ENCODE measurements around the gene LRP3. TPM values are rescaled to one million over a fixed set of nuclear protein-coding genes. Genes with fewer than 3 reads are reported as not detected.

The LRP3 gene
- total and polyA plus RNA-seq, 12 donors, result 1.4 to 92.8 (median 52.2) TPM

GRCh38 chr19:33158365-33158764, 35.8 kb upstream of the LRP3 start:
- Histone ChIP-seq H3K4me1 (replicated peaks in 1 of 2) (no peaks in the 10 kb centered on the region), H3K36me3 (replicated peaks in 1 of 2) (no peaks in the 10 kb centered on the region), H3K27me3 (no peaks in the 10 kb centered on the region), H3K4me3 (no peak overlapping the region), H3K27ac (no peak overlapping the region), H3K9me3 (replicated peaks in 1 of 3) (no peaks in the 10 kb centered on the region)
- TF ChIP-seq, protein P1, sequence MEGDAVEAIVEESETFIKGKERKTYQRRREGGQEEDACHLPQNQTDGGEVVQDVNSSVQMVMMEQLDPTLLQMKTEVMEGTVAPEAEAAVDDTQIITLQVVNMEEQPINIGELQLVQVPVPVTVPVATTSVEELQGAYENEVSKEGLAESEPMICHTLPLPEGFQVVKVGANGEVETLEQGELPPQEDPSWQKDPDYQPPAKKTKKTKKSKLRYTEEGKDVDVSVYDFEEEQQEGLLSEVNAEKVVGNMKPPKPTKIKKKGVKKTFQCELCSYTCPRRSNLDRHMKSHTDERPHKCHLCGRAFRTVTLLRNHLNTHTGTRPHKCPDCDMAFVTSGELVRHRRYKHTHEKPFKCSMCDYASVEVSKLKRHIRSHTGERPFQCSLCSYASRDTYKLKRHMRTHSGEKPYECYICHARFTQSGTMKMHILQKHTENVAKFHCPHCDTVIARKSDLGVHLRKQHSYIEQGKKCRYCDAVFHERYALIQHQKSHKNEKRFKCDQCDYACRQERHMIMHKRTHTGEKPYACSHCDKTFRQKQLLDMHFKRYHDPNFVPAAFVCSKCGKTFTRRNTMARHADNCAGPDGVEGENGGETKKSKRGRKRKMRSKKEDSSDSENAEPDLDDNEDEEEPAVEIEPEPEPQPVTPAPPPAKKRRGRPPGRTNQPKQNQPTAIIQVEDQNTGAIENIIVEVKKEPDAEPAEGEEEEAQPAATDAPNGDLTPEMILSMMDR (IDR thresholded peaks at IDR 0.05), result no peak
- TF ChIP-seq POLR2A (IDR thresholded peaks at IDR 0.05), result no peak
- 89 to 94% (median 90%) methylated on average over 6 of the region's 6 CpGs for WGBS, 4 donors
- intact Hi-C loops (cut with DNase I), result no loop called here
- no peak for DNase-seq

- DNase-seq, result no peak
- Histone ChIP-seq H3K4me1 (replicated peaks in 1 of 2) (no peaks in the 10 kb centered on the region), H3K4me3 (no peak overlapping the region), H3K36me3 (replicated peaks in 1 of 2) (no peaks in the 10 kb centered on the region), H3K9me3 (replicated peaks in 1 of 3) (no peaks in the 10 kb centered on the region), H3K27ac (no peak overlapping the region), H3K27me3 (no peaks in the 10 kb centered on the region)
- TF ChIP-seq, protein P1 (IDR thresholded peaks at IDR 0.05), result no peak
- WGBS, 4 donors, result 97 to 99% (median 98%) methylated on average over 4 of the region's 4 CpGs
- intact Hi-C loops (cut with DNase I), result no loop called here
Observed at GRCh38 chr19:33159149-33159548, 35.0 kb upstream of the LRP3 start.

DNA sequence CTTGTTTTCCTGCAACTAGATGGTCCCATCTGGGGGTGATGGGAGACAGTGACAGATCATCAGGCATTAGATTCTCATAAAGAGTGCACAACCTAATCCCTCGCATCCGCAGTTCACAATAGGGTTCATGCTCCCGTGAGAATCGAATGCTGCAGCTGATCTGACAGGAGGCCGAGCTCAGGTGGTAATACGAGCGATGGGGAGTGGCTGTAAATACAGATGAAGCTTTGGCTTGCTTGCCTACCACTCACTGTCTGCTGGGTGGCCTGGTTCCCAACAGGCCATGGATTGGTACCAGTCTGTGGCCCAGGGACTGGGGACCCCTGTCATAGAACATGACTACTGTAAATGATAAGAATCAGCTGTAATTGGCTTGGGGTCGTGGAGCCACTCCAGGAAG, 34.2 kb upstream of the LRP3 start:
- no peak for DNase-seq
- TF ChIP-seq POLR2A (IDR thresholded peaks at IDR 0.05), result no peak
- TF ChIP-seq, protein P1 (IDR thresholded peaks at IDR 0.05), result no peak
- H3K36me3 ChIP-seq (replicated peaks in 1 of 2), result no peaks in the 10 kb centered on the region
- H3K4me3 ChIP-seq, result no peak overlapping the region
- no peaks in the 10 kb centered on the region for H3K9me3 ChIP-seq (replicated peaks in 1 of 3)
- intact Hi-C loops (cut with DNase I), result no loop called here
- WGBS, 4 donors, result 88 to 95% (median 93%) methylated on average over 6 to 8 of the region's 8 CpGs
- no peaks in the 10 kb centered on the region for H3K27me3 ChIP-seq
- H3K27ac ChIP-seq, result no peak overlapping the region
- H3K4me1 ChIP-seq (replicated peaks in 1 of 2), result no peaks in the 10 kb centered on the region

DNA sequence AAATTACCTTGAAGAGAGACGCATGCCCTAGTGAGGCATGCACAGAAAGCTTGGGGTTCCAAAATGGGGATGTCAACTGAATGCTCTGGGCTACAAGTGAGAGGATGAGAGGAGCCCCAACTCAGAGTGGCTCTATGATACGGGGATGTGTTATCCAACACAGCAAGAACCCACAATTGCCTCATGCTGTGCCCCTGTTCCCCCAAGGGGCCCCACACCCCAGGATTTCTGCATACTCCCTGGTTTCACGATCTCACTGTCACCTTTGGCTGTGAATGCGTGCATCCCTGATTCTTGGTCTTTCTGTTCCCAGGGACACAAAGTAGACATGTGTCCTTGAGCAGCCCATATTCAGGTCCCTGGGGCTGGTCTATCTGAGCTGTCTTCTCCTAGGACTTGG, 32.9 kb upstream of the LRP3 start:
- Histone ChIP-seq H3K27ac (no peak overlapping the region), H3K36me3 (replicated peaks in 1 of 2) (no peaks in the 10 kb centered on the region), H3K27me3 (no peaks in the 10 kb centered on the region), H3K4me1 (replicated peaks in 1 of 2) (no peaks in the 10 kb centered on the region), H3K9me3 (replicated peaks in 1 of 3) (no peaks in the 10 kb centered on the region), H3K4me3 (no peak overlapping the region)
- 57 to 83% (median 73%) methylated on average over 3 to 4 of the region's 4 CpGs for WGBS, 4 donors
- no peak for TF ChIP-seq POLR2A (IDR thresholded peaks at IDR 0.05)
- TF ChIP-seq, protein P1 (IDR thresholded peaks at IDR 0.05), result no peak
- DNase-seq, result no peak
- intact Hi-C loops (cut with DNase I), result no loop called here

Measured in adrenal gland (tissue), 12 donors.